H1 (cell line): ENCODE measurements around the gene NDRG2. TPM values are rescaled to one million over a fixed set of nuclear protein-coding genes. Genes with fewer than 3 reads are reported as not detected.

ENCODE experiments used
- CTCF ChIA-PET: fragments of 300-600 bp; sonication (Branson Sonifier 250); formaldehyde crosslinking; loops from one replicate; lab custom pipeline; 2021; ENCODE audit not compliant: partially characterized antibody; lab: Charles Lee
- POLR2A ChIA-PET: fragments of 300-600 bp; sonication (Branson Sonifier 250); formaldehyde crosslinking; loops from one replicate; lab custom pipeline; 2021; ENCODE audit warnings: inconsistent platforms; ENCODE audit not compliant: partially characterized antibody; lab: Charles Lee
- DNase-seq, 2 experiments: peaks; one replicate each; pipeline versions ENCODE4 v3.0.0 to v3.0.0-alpha.2; 2010 to 2022; ENCODE audit warnings: low spot score in 2 of 2, low read depth in 1 of 2, mixed read lengths in 1 of 2
- FAIRE-seq: peaks from 2 replicates; lab custom pipeline; 2011; peaks lifted over from hg19 to GRCh38; lab: Jason Lieb, UNC
- H2AFZ ChIP-seq: 2 replicates; pipeline ENCODE4 v1.8.1; 2012; ENCODE audit warnings: low read length, inconsistent platforms
- H2AK5ac ChIP-seq: 2 replicates; pipeline ENCODE4 v1.6.1; 2013; ENCODE audit warnings: low read depth, low read length
- H2BK120ac ChIP-seq: replicated peaks from 2 replicates; pipeline ENCODE3; 2013; ENCODE audit warnings: low read depth, low read length, inconsistent platforms
- H2BK12ac ChIP-seq: 2 replicates; pipeline ENCODE4 v1.6.1; 2013; ENCODE audit warnings: low read depth, low read length
- H2BK15ac ChIP-seq: 2 replicates; pipeline ENCODE4 v1.6.1; 2013; ENCODE audit warnings: low read length
- H2BK20ac ChIP-seq: 2 replicates; pipeline ENCODE4 v1.6.1; 2013; ENCODE audit warnings: low read length
- H2BK5ac ChIP-seq: 2 replicates; pipeline ENCODE4 v1.6.1; 2013; ENCODE audit warnings: low read depth, low read length
- H3K14ac ChIP-seq: 2 replicates; pipeline ENCODE4 v1.6.1; 2013; ENCODE audit warnings: inconsistent platforms; ENCODE audit not compliant: insufficient read length
- H3K18ac ChIP-seq: 2 replicates; pipeline ENCODE4 v1.6.1; 2013; ENCODE audit warnings: low read length; ENCODE audit errors: extremely low read depth
- H3K23ac ChIP-seq: 2 replicates; pipeline ENCODE4 v1.6.1; 2013; ENCODE audit warnings: inconsistent platforms; ENCODE audit not compliant: insufficient read length
- H3K23me2 ChIP-seq: 2 replicates; pipeline ENCODE4 v1.6.1; 2013; ENCODE audit warnings: low read depth, low read length
- H3K27ac ChIP-seq: 2 replicates; pipeline ENCODE4 v1.6.1; 2011; ENCODE audit warnings: low read depth, low read length, inconsistent platforms
- H3K27me3 ChIP-seq, 4 experiments: replicated peaks in 1 of 4; 1 replicate in 1 of 4; 2 replicates in 3 of 4; pipeline versions ENCODE4 v1.6.1 to v1.8.1; 2011 to 2013; ENCODE audit warnings: low read length in 3 of 4, mild to moderate bottlenecking in 3 of 4, inconsistent platforms in 2 of 4, mixed read lengths in 2 of 4, moderate library complexity in 1 of 4; ENCODE audit not compliant: control insufficient read depth in 3 of 4, insufficient read depth in 3 of 4; ENCODE audit errors: extremely low read depth in 1 of 4
- H3K36me3 ChIP-seq, 4 experiments: 2 replicates each; pipeline versions ENCODE4 v1.6.1 to v1.8.1; 2011 to 2013; ENCODE audit warnings: mild to moderate bottlenecking in 4 of 4, low read length in 3 of 4, moderate library complexity in 2 of 4, control low read depth in 1 of 4, inconsistent platforms in 1 of 4; ENCODE audit not compliant: insufficient read depth in 4 of 4, control insufficient read depth in 2 of 4
- H3K4ac ChIP-seq: replicated peaks from 2 replicates; pipeline ENCODE3; 2013; ENCODE audit warnings: low read length, low read depth, mixed read lengths, inconsistent platforms; ENCODE audit not compliant: insufficient read length
- H3K4me1 ChIP-seq, 4 experiments: replicated peaks in 1 of 4; 1 replicate in 1 of 4; 2 replicates in 3 of 4; pipeline versions ENCODE4 v1.6.1 to v1.8.1; 2011 to 2013; ENCODE audit warnings: low read length in 3 of 4, inconsistent platforms in 2 of 4, mixed read lengths in 1 of 4; ENCODE audit not compliant: insufficient read depth in 4 of 4, control insufficient read depth in 3 of 4
- H3K4me2 ChIP-seq, 2 experiments: 2 replicates each; pipeline versions ENCODE4 v1.6.1 to v1.8.1; 2011 to 2013; ENCODE audit warnings: low read depth in 2 of 2, low read length in 2 of 2, control low read depth in 1 of 2, inconsistent platforms in 1 of 2, mild to moderate bottlenecking in 1 of 2; ENCODE audit not compliant: insufficient read depth in 1 of 2
- H3K4me3 ChIP-seq, 4 experiments: fragments of 200-600, 300-600 bp in 1 of 4; sonication (generic), shearing (Covaris generic), sonication (Bioruptor Twin) in 1 of 4; 2 replicates each; pipeline versions ENCODE4 v1.5.1 to v1.8.1; 2011 to 2016; ENCODE audit warnings: low read length in 4 of 4, low read depth in 3 of 4, control low read depth in 2 of 4, inconsistent platforms in 2 of 4, mild to moderate bottlenecking in 2 of 4, mixed read lengths in 1 of 4, moderate library complexity in 1 of 4; ENCODE audit not compliant: insufficient read depth in 2 of 4; ENCODE audit errors: extremely low read depth in 1 of 4
- H3K56ac ChIP-seq: replicated peaks from 2 replicates; pipeline ENCODE3; 2013; ENCODE audit warnings: low read depth, mild to moderate bottlenecking, mixed read lengths, low read length, inconsistent platforms; ENCODE audit not compliant: insufficient read length
- H3K79me1 ChIP-seq: 2 replicates; pipeline ENCODE4 v1.6.1; 2013; ENCODE audit warnings: low read depth, low read length, control low read depth
- H3K79me2 ChIP-seq, 2 experiments: 2 replicates each; pipeline versions ENCODE4 v1.6.1 to v1.8.1; 2012 to 2013; ENCODE audit warnings: low read length in 2 of 2, mild to moderate bottlenecking in 2 of 2, inconsistent platforms in 1 of 2; ENCODE audit not compliant: insufficient read depth in 2 of 2, control insufficient read depth in 1 of 2
- H3K9ac ChIP-seq, 4 experiments: replicated peaks in 1 of 4; 1 replicate in 1 of 4; 2 replicates in 3 of 4; pipeline versions ENCODE4 v1.6.1 to v1.8.1; 2011 to 2013; ENCODE audit warnings: low read depth in 3 of 4, low read length in 3 of 4, control low read depth in 2 of 4, mild to moderate bottlenecking in 2 of 4, moderate library complexity in 2 of 4, inconsistent platforms in 1 of 4; ENCODE audit errors: extremely low read depth in 1 of 4
- H3K9me3 ChIP-seq, 2 experiments: 2 replicates each; pipeline versions ENCODE4 v1.6.1 to v1.8.1; 2012 to 2013; ENCODE audit warnings: mild to moderate bottlenecking in 2 of 2, moderate library complexity in 2 of 2, control low read depth in 1 of 2, inconsistent platforms in 1 of 2, low read depth in 1 of 2, low read length in 1 of 2, mixed read lengths in 1 of 2; ENCODE audit not compliant: insufficient read depth in 2 of 2
- H4K20me1 ChIP-seq, 2 experiments: replicated peaks in 1 of 2; 2 replicates each; pipeline versions ENCODE3 to v1.8.1; 2011 to 2013; ENCODE audit warnings: inconsistent platforms in 2 of 2, low read length in 2 of 2, mild to moderate bottlenecking in 1 of 2; ENCODE audit not compliant: insufficient read depth in 2 of 2, control insufficient read depth in 1 of 2
- H4K5ac ChIP-seq: 2 replicates; pipeline ENCODE4 v1.6.1; 2013; ENCODE audit warnings: low read length, low read depth, mixed read lengths, inconsistent platforms; ENCODE audit not compliant: insufficient read length
- H4K8ac ChIP-seq: 2 replicates; pipeline ENCODE4 v1.8.0; 2013; ENCODE audit warnings: mild to moderate bottlenecking, moderate library complexity, low read length, inconsistent platforms; ENCODE audit not compliant: insufficient read depth; ENCODE audit errors: extremely low read depth
- H4K91ac ChIP-seq: replicated peaks from 2 replicates; pipeline ENCODE3; 2013; ENCODE audit warnings: low read length, mixed read lengths, inconsistent platforms; ENCODE audit not compliant: insufficient read length
- ASH2L ChIP-seq: fragments of 200-600, 300-600 bp; sonication (generic); IDR thresholded peaks from one replicate; pipeline ENCODE4 v1.7.1; 2017; ENCODE audit warnings: low read length
- CHD2 ChIP-seq: IDR thresholded peaks from 2 replicates; pipeline ENCODE4 v1.6.1; 2012; ENCODE audit warnings: low read length, improper control_type of control experiment
- CTCF ChIP-seq, 3 experiments: IDR thresholded peaks; 1 replicate in 2 of 3; 2 replicates in 1 of 3; pipeline versions ENCODE4 v1.5.1 to v1.6.1; 2011; ENCODE audit warnings: low read length in 3 of 3, mild to moderate bottlenecking in 3 of 3, inconsistent platforms in 2 of 3, low read depth in 1 of 3, moderate library complexity in 1 of 3; ENCODE audit not compliant: insufficient read depth in 1 of 3; ENCODE audit errors: control extremely low read depth in 1 of 3
- GTF2F1 ChIP-seq: IDR thresholded peaks from 2 replicates; pipeline ENCODE4 v1.6.1; 2012; ENCODE audit warnings: low read depth, low read length, improper control_type of control experiment, borderline replicate concordance
- RAD21 ChIP-seq, 2 experiments: IDR thresholded peaks in 1 of 2; conservative IDR thresholded peaks in 1 of 2; 2 replicates each; pipeline ENCODE4 v1.6.1; 2011; ENCODE audit warnings: low read depth in 2 of 2, low read length in 2 of 2, improper control_type of control experiment in 1 of 2, inconsistent platforms in 1 of 2, mild to moderate bottlenecking in 1 of 2, moderate library complexity in 1 of 2
- SIRT6 ChIP-seq: IDR thresholded peaks from one replicate; pipeline ENCODE4 v1.7.1; 2012; ENCODE audit warnings: low read length, inconsistent platforms
- SIX5 ChIP-seq: IDR thresholded peaks from 2 replicates; pipeline ENCODE4 v1.6.1; 2011; ENCODE audit warnings: mild to moderate bottlenecking, low read depth, low read length
- TAF1 ChIP-seq: IDR thresholded peaks from 2 replicates; pipeline ENCODE4 v1.6.1; 2011; ENCODE audit warnings: mild to moderate bottlenecking, low read depth, low read length
- TAF7 ChIP-seq: optimal IDR thresholded peaks from 2 replicates; pipeline ENCODE3; 2011; ENCODE audit warnings: low read depth, mild to moderate bottlenecking, inconsistent platforms, low read length, moderate library complexity, borderline replicate concordance
- TEAD4 ChIP-seq: IDR thresholded peaks from 2 replicates; pipeline ENCODE4 v1.6.1; 2012; ENCODE audit warnings: low read depth, low read length, inconsistent platforms, mixed read lengths
- ZNF274 ChIP-seq: IDR thresholded peaks from 2 replicates; pipeline ENCODE4 v1.7.0; 2012; ENCODE audit warnings: low read length, borderline replicate concordance; ENCODE audit errors: extremely low read depth
- WGBS, 2 experiments: shearing (Covaris generic) in 1 of 2; methylation state at CpG; one replicate each; pipeline versions ENCODE4 v1.1.6 to v1.1.7; 2013 to 2015; ENCODE audit warnings: low lambda C conversion rate in 2 of 2, mixed read lengths in 2 of 2, inconsistent platforms in 1 of 2, low coverage in 1 of 2, missing lambda C conversion rate in 1 of 2; ENCODE audit not compliant: insufficient replicate concordance in 2 of 2, insufficient coverage in 1 of 2, insufficient read length in 1 of 2; ENCODE audit errors: extremely low coverage in 1 of 2, missing lambda C conversion rate in 1 of 2; 5-methylcytosine and 5-hydroxymethylcytosine counted together
- polyA plus RNA-seq, 7 experiments: library from polyadenylated mRNA; depleted of rRNA in 3 of 7; stranded (reverse) in 5 of 7; unstranded in 2 of 7; fragments of >200 nt in 5 of 7; fragments of 200-250 nt in 2 of 7; gene quantifications; 1 replicate in 5 of 7; 2 replicates in 1 of 7; 4 replicates in 1 of 7; pipeline versions ENCODE4 v1.2.1 to v1.2.3, GENCODE V29; 2011 to 2013; ENCODE audit warnings: missing spikeins in 2 of 7, mixed read lengths in 2 of 7
- total RNA-seq: library from RNA; stranded (reverse); fragmentation: NEBNext Ultra II Directional; extraction: Animal tissue kit (Norgen Biotek cat#: 25700); gene quantifications from 2 replicates; pipeline ENCODE4 v1.2.1, GENCODE V29; 2021

NDRG2 gene
- total and polyA plus RNA-seq, 2 of the 8 experiments (the other 6 are each of a cell fraction or from before 2014, with no cell fraction given): 29.9 to 48.6 TPM

GRCh38 chr14:21037156-21037555, 12.3 kb upstream of the NDRG2 start:
- CTCF ChIA-PET: interaction anchor here (1.2 to 8.8 kb wide), 3 partner anchors 14 to 66 kb away, joined by 7 to 152 read pairs (median 8); no protein-coding TSS in a partner anchor
- Histone ChIP-seq H3K23ac (no peak overlapping the region), H3K9me3 (no peaks in the 10 kb centered on the region), H2AFZ (no peak overlapping the region), H2BK15ac (no peak overlapping the region), H4K5ac (no peak overlapping the region), H3K9ac (no peak overlapping the region), H3K4me2 (no peak overlapping the region), H3K56ac (no peak overlapping the region), H4K8ac (no peak overlapping the region), H3K79me2 (no peaks in the 10 kb centered on the region), H3K4me1 (peaks cover 8 to 11% (median 10%) of the 10 kb centered on the region in 4 experiments; a peak in 6 of 7 replicates), H4K20me1 (no peaks in the 10 kb centered on the region), H3K4ac (no peak overlapping the region), H2BK120ac (no peak overlapping the region), H3K4me3 (no peak overlapping the region), H3K18ac (no peak overlapping the region), H2AK5ac (no peak overlapping the region), H2BK20ac (no peak overlapping the region), H2BK12ac (no peak overlapping the region), H3K27ac (no peak overlapping the region), H3K36me3 (no peaks in the 10 kb centered on the region), H3K79me1 (no peaks in the 10 kb centered on the region), H2BK5ac (no peak overlapping the region), H3K14ac (no peak overlapping the region), H4K91ac (no peak overlapping the region), H3K27me3 (no peaks in the 10 kb centered on the region), H3K23me2 (peaks cover 2% of the 10 kb centered on the region; the same call in 1 of the 2 replicates)
- no peak for FAIRE-seq
- no peak for DNase-seq
- POLR2A ChIA-PET: no interaction called here
- WGBS, 2 experiments: 86% methylated on average over 3 of the region's 3 CpGs; no CpG with 5 or more reads in 1 of the 2 experiments
- TF ChIP-seq TAF1: no peak
- no peak for TF ChIP-seq GTF2F1
- TF ChIP-seq ZNF274: no peak
- TF ChIP-seq CTCF (IDR thresholded peaks at IDR 0.05; ENCODE audit: control extremely low read depth in 1 of 3, insufficient read depth in 1 of 3, low read depth in 1 of 3, low read length in 3 of 3): no peak
- TF ChIP-seq TAF7: no peak
- no peak for TF ChIP-seq SIRT6
- no peak for TF ChIP-seq SIX5
- no peak for TF ChIP-seq RAD21 (IDR thresholded peaks at IDR 0.05 in 1 of 2, conservative IDR thresholded peaks at IDR 0.05 in 1 of 2; ENCODE audit: low read depth in 2 of 2, low read length in 2 of 2)
- no peak for TF ChIP-seq CHD2
- TF ChIP-seq TEAD4: no peak
- TF ChIP-seq ASH2L: no peak
